A673 (cell line): ENCODE data around the gene WDR43.

Experiments
- CTCF ChIP-seq: fragments of 300-800, 200-600 bp; sonication (generic); conservative IDR thresholded peaks from 2 replicates; pipeline ENCODE4 v1.5.1; 2017; ENCODE audit warnings: low read depth, mild to moderate bottlenecking, antibody characterized with exemption, low read length, moderate library complexity, mixed read lengths
- EZH2 ChIP-seq: fragments of 200-600 bp; sonication (generic); IDR thresholded peaks from 2 replicates; pipeline ENCODE4 v1.6.1; 2017; ENCODE audit warnings: borderline replicate concordance, low read depth, mild to moderate bottlenecking, mixed read lengths, antibody characterized with exemption, low read length; ENCODE audit not compliant: poor library complexity, severe bottlenecking

DNA sequence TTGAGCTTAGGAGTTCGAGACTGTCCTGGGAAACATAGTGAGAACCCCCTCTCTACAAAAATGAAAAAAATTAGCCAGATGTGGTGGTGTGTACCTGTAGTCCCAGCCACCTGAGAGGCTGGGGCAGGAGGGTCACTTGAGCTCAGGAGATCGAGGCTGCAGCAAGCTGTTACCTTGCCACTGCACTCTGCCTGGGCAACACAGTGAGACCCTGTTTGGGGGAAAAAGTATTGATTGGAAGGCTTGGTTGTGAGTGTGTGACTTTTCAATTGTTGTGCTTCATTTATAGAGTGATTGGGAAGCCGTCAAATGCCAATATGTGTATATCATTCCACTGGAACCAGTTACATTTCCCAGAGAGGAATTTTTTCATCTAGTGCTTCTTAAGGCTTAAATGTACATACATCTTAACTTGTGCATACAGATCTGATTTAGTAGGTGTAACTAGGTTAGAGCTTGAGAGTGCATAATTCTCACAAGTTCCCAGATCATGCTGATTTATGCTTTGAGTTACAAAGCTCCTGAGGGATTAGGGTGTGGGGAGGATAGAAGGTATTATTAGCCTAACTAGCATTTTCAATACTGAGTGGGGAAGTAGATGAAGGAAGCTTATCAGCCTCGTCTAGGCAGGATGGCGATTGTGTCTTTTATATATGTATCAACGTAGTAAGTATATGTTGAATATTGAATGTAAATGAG, 15.3 kb downstream of the WDR43 start:
- no peak for TF ChIP-seq CTCF
- no peak for TF ChIP-seq EZH2
